Thyroid gland (tissue), 4 donors: ENCODE data around the gene HOMER3.

Source experiments
- POLR2A ChIP-seq, 2 donors: fragments of 450-650 bp; IDR thresholded peaks; one replicate each; pipeline ENCODE4 v1.6.1; 2017; ENCODE audit warnings: antibody characterized with exemption in 2 of 2, mild to moderate bottlenecking in 2 of 2, moderate library complexity in 1 of 2
- TF ChIP-seq, protein P1 (sequence below), 6 experiments: fragments of 200-600 bp in 3 of 6; fragments of 450-650 bp in 3 of 6; sonication (generic) in 3 of 6; IDR thresholded peaks; one replicate each; pipeline ENCODE4 v1.5.1; 2016 to 2019; ENCODE audit warnings: antibody characterized with exemption in 6 of 6, mild to moderate bottlenecking in 2 of 6, inconsistent platforms in 1 of 6, moderate library complexity in 1 of 6

- TF ChIP-seq, protein P1, sequence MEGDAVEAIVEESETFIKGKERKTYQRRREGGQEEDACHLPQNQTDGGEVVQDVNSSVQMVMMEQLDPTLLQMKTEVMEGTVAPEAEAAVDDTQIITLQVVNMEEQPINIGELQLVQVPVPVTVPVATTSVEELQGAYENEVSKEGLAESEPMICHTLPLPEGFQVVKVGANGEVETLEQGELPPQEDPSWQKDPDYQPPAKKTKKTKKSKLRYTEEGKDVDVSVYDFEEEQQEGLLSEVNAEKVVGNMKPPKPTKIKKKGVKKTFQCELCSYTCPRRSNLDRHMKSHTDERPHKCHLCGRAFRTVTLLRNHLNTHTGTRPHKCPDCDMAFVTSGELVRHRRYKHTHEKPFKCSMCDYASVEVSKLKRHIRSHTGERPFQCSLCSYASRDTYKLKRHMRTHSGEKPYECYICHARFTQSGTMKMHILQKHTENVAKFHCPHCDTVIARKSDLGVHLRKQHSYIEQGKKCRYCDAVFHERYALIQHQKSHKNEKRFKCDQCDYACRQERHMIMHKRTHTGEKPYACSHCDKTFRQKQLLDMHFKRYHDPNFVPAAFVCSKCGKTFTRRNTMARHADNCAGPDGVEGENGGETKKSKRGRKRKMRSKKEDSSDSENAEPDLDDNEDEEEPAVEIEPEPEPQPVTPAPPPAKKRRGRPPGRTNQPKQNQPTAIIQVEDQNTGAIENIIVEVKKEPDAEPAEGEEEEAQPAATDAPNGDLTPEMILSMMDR (IDR thresholded peaks at IDR 0.05): no peak
- TF ChIP-seq POLR2A (IDR thresholded peaks at IDR 0.05): no peak
Observed at GRCh38 chr19:18910801-18911436, 30.1 kb downstream of the HOMER3 start.
